ENCODE measurements around the gene ABHD15.

ABHD15 gene

GRCh38 chr17:29566473-29567303 is at the start of gene ABHD15:
Gene ABHD15, minus strand, starts transcription at chr17:29567037. Its CDS starts 71 bp downstream, at chr17:29566966.
- peak; percentile 31 to 72 for DNase-seq

GRCh38 chr17:29615492-29616299 is 48.9 kb upstream of the ABHD15 start:
- DNase-seq = no peak

GRCh38 chr17:29615048-29615385 is 48.2 kb upstream of the ABHD15 start:
- no peak for DNase-seq

GRCh38 chr17:29614349-29615047 is 47.7 kb upstream of the ABHD15 start:
- no peak for DNase-seq

GRCh38 chr17:29613856-29614255 is 47.0 kb upstream of the ABHD15 start:
- DNase-seq = no peak

- no peak for DNase-seq
These were observed 46.6 kb upstream of the ABHD15 start for GRCh38 chr17:29613352-29613837.

- DNase-seq = no peak
These were observed 45.8 kb upstream of the ABHD15 start for GRCh38 chr17:29612404-29613280.

- DNase-seq = no peak
These were observed 45.2 kb upstream of the ABHD15 start for GRCh38 chr17:29612094-29612403.

GRCh38 chr17:29611351-29612093 is 44.7 kb upstream of the ABHD15 start:
- DNase-seq = no peak

GRCh38 chr17:29610395-29610794 is 43.6 kb upstream of the ABHD15 start:
- no peak for DNase-seq

- DNase-seq = no peak
These were observed 42.1 kb upstream of the ABHD15 start for GRCh38 chr17:29608986-29609385.

- no peak for DNase-seq
These were observed 40.8 kb upstream of the ABHD15 start for GRCh38 chr17:29607557-29608195.

GRCh38 chr17:29603109-29603674 is 36.4 kb upstream of the ABHD15 start:
- no peak for DNase-seq

- no peak for DNase-seq
These were observed 30.7 kb upstream of the ABHD15 start for GRCh38 chr17:29597361-29598172.

GRCh38 chr17:29596811-29597210 is 30.0 kb upstream of the ABHD15 start:
- no peak for DNase-seq

- DNase-seq = no peak
These were observed 29.3 kb upstream of the ABHD15 start for GRCh38 chr17:29595943-29596774.

- DNase-seq = no peak
These were observed 28.5 kb upstream of the ABHD15 start for GRCh38 chr17:29595107-29595942.

GRCh38 chr17:29594519-29595090 is 27.8 kb upstream of the ABHD15 start:
- DNase-seq = no peak

Data from NCI-H1930 (cell line).